Fibroblast of skin of scalp (primary cell): ENCODE measurements around the gene GLCE.
"Not testable (repeated sequence)": the region's sequence is repeated elsewhere in the genome, so short reads cannot be mapped to it uniquely, and the experiment has no call there.

Source experiments
- DNase-seq: peaks from one replicate; pipeline ENCODE4 v3.0.0-alpha.2; 2013

GLCE gene

DNA sequence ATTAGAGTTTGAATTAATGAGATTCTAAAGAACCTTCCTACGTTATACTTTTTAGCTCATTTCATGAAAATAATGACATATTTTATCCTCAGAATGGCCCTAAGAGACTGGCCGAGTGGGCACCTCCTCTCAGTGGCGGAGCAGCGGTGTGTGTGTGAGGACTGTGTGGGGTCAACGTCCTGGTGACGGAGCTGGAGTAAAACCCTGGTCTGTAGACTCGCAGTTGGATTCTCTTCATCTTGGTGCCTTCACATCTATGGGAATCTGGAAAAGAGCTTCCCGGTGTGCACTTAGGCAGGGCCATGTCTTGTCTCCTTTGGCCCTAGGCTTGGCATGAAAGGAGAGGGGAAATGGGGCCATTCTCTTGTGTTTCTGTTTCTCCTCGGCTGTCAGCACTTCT, 116.9 kb downstream of the GLCE start:
- no peak for DNase-seq

DNA sequence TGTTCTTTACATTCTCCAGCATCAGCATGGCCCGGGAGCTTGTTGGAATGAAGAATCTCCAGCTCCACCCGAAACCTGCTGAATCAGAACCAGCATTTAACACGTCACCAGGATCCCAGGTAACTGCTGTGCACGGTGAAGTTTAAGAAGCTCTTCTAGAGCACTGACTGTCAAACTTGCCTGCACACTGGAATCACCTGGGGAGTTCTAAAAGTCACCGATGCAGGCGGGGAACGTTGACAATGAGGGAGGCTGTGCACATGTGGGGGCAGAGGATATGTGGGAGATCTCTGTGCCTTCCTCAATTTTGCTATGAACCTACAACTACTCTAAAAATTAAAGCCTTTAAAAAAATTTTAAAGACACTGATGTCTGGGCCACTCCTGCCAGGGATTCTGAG, 119.2 kb downstream of the GLCE start:
- DNase-seq: no peak

DNA sequence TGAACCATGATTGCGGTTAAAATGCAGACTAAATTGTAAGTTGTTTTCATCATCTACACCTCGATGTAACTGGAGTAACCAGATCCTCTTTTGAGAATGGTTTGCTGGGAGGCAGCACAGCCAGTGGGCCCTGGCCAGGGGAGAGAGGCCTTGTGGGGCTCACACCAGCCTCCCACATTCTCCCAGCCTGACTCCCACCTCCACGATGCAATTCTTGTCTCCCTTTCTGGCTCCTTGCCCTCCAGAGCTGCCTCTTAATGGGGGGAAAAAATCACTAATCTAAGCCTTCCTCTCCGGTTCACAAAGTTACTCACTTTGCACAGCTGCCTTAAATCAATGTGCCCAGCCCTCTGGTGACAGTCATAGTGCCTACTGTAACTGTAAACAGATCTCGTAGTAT, 120.3 kb downstream of the GLCE start:
- DNase-seq: peak; percentile 23

DNA sequence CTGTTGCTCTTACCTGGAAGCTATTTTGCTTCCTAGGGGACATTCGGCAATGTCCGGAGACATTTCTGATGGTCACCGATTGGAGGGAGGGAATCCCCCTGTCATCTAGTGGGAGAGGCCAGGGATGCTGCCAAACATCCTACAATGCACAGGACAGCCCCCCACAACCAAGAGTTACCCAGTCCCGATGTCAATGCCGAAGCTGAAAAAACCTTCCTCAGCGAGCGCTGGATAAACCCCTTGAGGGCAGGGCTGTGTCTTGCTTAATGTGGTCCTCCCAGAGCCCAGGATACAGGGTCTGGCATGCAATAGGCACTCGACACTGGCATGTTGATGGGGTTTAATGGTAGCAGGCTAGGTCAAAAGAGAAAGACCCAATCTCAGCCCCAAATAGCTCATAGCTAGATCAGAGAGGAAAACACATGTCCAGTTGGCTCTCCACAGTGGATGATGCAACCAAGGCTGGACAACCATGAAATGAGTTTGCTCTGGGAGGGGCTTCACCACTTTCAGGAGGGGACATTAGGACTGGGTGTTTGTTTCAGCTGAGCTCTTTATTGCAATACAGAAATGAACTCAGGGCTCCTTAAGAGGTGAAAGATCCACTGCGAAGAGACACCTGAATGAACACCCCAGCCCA, 121.8 kb downstream of the GLCE start:
- no peak for DNase-seq

DNA sequence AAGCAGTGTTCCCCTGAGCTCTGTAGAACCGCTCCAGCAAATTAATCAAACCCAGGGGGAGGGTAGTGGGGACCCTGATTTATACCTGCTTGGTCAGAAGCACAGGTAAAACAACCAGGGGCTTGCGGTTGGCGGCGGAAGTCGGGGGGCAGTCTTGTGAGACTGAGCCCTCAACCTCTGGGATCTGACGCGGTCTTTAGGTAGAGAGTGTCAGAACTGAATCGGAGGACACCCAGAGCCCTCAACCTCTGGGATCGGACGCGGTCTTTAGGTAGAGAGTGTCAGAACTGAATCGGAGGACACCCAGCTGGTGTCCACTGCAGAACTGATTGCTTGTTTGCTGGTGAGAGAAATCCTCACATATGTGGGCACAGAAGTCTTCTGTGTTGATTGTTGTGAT, 125.4 kb downstream of the GLCE start:
- no peak for DNase-seq

DNA sequence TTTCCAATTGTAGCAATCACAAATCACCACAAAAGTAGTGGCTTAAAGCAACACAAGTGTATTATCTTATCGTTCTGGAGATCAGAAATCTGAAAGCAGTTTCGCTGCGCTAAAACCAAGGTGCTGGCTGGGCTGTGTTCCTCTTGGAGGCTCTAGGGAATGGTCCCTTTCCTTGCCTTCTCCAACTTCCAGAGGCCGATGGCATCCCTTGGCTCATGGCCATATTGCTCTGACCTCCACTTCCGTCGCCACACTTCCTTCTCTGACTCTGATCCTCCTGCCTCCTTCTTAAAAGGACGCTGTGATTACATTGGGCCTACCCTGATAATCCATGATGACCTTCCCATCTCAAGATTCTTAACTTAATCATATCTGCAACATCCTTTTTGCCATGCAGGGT, 127.6 kb downstream of the GLCE start:
- no peak for DNase-seq

DNA sequence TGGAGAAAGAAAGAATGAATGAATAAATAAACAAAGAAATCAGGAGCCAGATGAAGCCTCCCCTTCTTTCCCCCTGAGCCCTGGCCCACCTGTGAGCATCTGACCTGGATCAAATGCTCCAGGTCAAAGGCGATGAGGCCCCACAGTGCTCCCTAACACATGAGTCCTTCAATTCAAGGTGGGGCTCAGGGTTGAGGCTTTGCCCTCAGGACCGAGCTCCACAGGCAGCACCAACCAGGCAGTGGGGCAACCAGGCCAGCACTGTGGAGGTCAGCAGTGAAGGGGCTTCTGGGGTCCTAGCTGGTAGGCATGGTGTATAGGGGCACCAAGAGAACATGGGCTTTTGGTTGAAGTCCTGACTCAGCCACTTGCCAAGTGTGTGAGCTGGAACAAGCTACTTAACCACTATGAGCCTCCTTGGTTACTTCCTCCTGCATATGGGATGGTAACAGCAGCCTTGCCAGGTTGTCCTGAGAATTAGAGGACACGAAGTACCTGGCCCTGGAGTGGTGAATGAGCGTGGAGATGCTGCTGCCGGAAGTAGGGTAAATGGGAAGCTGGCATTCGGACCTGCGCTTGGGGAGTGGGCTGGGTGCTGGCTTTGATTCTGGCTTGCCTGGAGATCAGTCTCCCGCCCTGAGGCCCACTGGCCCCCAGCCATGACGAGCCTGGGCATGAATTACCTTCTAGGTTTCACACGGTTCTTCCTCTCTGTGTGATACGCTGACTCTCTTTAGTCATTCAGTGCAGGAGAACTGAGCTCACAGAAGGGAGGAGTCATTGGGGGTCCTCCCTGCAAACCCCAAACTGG, 128.3 kb downstream of the GLCE start:
- no peak for DNase-seq

DNA sequence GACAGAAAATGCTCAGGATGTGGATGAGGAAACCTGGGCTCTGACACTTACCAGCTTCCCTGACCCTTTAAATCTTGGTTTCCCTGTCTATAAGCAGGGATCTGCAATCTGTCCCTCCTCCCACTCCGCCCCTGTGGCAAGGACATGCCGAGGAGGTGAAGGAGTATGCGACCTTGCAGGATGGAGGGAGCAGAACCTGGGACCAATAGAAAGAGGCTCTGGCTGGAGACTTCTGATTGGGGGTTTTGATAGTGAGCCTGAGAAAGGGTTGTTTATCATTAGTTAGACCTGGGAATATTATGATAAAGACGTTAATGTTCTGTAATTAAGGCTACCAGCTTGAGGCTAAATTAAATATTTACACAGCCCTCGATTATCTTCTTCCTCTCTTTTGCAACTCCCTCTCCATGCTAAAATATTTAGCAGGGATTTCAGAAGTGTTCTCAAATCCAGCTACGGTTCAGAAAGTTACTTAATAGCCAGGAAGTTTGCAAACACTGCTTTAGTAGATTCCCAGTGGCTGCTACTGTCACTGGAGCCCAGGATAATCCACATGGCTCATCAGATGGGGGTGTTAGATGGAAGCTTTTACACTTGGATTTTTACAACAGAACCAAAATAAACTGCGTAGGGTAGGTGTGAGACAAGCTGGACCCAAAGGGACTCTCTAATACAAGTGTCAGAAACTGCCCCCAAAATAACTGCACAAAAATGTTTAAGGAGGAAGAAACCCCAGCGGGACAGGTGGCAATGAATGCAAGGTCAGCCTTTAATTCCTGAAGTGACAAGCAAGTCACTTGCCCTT, 129.1 kb downstream of the GLCE start:
- DNase-seq: no peak

DNA sequence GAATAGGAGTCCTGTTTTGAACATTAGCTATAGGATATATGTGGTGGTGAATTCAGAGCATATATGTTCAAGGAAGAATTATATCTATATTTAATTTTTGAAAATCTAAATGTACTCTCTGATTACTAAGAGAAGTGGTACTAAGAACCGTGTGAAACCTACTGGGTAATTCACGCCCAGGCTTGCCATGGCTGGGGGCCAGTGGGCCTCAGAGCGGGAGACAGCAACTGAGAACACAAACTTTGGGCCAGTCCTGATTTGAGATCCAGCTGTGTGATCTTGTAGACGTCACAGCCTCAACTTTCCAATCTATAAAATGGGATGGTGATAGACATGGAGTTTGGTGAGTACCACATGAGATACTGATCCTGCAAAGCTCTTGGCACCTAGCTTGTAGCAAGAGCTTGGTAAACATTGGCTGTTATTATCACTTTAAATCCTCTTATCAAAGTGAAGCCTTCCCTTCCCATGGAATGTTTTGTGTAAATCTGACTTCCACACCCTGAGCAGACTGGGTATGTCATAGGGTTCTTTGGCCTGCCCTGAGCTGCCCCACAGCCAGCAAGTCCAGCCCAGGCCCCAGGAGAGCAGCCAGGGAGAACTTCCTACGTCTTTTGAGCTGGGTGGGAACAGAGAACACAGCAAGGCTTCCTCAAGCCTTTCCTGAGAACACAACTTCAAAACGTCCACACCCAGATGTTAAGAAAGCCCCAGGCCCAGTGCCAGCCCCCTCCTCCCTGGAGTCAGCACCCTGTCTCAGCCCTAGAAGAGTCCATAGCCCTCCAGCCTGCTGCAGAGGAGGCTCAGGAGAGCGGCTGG, 130.1 kb downstream of the GLCE start:
- DNase-seq: no peak

DNA sequence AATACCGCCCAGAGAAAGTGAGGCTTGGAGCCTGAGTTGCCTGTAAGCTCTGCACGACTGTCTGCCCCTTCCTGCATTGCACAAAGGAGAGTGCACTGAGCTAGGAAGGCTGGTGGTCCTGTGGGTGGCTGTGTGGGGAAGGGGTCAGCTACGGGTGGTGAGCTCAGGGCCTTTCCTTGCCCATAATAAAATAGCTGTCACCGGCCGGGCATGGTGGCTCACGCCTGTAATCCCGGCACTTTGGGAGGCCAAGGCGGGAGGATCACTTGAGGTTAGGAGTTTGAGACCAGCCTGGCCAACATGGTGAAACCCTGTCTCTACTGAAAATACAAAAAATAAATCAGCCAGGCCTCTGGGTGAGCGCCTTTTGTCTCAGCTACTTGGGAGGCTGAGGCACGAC, 131.2 kb downstream of the GLCE start:
- not testable (repeated sequence) for DNase-seq

DNA sequence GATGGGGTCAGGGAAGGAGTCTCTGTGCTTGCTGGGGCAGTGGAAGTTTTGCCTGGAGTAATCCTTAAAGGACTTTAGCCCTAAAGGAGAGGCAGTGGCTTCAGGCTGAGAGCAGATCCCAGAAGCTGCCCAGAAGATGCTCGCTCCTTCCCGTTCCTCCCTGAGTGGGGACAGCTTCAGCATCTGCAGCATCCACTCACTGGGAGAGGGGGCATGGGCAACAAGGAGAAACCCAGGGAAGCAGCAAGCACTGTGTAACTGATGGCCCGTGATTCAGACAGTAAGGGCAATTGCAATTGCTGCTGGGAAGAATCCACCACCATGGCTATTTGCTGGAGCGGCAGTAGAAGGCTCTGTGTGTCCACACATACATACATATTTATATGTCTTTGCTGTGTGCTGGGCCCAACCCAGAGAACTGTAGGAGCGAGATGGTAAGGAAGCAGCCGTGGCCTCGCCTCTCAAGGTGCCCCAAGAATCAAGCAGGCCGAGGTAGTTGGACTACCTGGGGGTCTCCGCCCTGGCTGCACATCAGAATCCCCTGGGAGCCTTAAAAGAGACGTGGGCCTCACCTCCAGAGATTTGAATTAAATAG, 132.5 kb downstream of the GLCE start:
- DNase-seq: no peak

DNA sequence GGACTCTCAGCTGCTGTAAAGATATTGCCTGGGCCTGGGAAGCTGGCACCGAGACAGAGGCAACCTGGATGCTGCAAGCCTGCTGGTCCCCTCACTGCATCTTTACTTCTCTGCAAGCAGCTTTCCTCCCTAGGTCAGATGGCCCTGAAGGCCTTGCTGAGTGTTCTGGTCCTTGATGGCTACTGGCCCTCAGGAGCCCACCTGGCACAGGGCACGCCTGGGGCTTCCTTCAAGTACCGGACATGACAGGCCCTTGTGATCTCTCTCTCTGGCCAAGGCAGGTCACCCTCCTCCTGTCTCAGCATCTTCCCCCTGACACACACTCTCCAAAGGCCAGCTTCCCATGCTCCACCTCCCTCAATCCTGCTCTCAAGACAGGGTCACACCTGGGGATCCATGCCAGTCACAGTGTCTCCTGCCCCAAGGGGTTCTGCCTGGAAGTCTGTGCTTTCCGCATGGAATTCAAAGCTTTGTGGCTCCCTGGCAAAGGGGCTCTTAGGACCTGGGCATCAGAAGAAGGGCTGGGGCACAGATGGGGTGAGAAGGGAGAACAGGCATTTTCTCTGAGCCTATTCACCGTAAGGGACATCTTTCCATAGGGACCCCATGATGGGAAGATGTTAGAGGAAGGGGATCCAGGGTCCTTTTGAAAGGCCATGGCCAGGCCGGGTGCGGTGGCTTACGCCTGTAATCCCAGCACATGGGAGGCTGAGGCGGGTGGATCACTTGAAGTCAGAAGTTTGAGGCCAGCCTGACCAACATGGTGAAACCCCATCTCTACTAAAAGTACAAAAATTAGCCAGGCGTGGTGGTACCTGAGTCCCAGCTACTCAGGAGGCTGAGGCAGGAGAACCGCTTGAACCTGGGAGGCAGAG, 133.5 kb downstream of the GLCE start:
- no peak for DNase-seq

DNA sequence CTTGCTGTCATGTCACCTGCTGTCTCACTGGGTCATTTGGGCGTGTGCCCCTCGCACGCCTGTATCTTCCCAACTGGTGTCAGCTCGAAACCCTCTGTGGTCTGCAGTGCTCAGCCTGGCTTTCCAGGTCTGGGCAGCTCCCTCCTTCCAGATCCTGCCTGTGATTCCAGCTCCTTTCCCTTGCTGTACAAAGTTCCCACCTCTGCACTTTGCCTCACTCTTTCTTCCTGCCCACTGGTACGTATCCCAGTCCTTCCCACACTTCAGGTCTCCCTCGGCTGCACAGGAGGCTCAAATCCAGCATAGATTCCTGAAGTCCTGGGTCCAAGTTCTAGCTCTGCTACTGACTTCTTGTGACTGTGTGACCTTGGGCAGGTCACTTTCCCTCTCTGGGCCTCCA, 136.2 kb downstream of the GLCE start:
- no peak for DNase-seq

DNA sequence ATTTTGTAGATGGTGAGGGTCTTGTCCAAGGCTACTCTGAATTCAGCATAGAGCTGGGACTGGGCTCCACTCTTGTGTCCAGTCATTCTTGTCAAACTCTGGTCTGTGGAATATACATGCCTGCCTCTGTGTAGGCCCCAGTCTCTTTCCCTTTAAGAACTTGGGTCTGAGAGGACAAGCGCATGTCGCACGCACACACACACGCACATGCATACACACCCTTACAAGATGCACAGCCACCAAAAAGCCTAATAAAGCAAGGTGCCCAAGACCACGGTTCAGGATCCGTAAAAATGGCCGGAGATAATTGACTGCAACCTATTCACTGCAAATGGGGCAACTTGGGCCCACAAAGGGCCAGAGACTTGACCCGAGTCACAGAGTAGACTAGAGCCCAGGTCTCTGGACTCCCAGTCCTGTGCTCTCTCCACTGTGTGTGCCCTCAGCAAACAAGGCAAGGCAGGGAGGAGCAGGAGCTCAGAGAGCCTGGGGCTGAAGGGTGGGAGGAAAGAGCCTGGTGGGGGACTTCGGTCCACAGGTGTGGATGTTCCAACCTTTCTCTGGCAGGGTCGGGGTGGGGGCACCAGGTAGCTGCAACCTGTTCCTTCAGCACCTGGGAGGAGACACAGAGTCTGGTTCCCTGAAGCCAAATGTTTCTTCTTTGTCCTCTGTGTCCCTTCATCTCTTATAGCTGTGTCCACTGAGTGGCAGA, 137.4 kb downstream of the GLCE start:
- DNase-seq: no peak

DNA sequence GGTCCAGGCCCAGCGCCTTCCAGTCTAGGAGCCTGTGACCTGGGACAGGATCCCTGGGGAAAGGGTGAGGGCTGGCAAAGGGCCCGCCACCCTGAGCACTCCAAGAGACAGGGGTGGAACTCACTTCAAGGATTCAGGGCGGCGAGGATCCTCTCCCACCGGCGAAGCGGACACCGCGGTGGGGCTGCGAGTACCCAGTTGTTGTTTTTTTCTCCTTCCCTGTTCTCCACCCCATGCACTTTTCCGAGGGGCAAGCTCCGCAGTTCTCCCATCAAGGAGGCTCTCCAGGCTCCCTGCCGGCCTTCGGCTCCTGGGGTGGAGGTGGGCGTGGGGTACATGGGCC, 137.9 kb downstream of the GLCE start:
- no peak for DNase-seq

DNA sequence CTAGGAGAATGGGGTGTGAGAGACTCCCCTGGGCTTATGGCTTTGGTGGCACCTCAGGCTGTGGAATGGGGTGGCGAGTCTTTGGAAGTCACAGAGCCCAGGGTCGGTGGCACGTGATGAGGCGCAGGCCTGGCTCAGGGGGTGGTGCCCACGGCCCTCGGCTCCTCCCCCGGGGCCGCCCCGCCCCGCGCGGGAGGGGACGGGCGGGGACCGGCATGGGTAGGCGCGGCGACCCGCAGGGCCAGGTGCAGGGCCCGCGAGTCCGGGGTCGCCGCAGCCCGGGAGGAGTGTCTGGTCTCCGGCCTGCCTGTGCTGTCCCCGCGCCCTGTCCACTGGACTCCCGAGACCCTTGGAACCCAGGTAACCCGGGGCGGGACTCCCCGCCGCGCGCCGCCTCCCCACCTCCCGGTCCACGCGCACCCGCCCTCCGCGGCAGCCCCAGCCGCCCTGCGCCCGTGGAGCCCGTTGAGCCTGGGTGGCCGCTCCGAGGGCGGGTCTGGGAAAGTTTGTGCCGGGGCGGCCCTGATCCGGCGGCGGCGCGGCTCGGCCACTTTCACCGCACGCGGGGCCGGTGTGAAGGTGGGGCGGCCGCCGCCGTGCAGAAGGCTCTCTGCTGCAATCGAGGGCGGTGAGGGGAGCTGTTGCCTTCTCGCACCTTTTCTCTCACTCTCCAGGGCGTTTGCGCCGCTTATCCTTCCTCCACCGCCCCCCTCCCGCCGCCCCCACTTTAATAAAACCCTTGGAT, 138.4 kb downstream of the GLCE start, which contains the start of gene PAQR5:
Gene PAQR5 (plus strand): TSS at position 216 of the 745 bp plus-strand sequence. CDS start 61,169 bp downstream, outside the sequence.
- DNase-seq: peak; percentile 29

DNA sequence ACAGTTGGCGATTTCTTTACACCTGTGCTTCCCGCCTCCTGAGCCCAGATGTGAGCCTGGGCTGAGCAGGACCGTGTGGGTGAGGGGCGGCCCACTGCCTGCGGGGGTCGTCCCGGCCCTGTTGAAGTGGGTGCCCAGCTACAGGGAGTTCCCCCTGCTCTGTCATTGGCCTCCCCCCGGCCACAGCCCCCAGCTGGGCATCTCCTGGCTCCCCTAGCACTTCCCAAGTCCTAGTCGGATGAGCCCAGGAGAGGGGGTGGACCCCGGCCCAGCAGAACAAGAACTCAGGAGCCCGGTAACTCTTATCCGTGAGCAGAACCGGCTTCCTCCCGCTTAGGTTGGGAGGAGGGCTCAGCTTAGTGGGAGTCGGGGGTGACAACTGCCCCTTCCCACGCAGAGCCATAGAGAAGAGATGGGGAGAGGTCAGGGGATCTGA, 139.0 kb downstream of the GLCE start:
- no peak for DNase-seq

DNA sequence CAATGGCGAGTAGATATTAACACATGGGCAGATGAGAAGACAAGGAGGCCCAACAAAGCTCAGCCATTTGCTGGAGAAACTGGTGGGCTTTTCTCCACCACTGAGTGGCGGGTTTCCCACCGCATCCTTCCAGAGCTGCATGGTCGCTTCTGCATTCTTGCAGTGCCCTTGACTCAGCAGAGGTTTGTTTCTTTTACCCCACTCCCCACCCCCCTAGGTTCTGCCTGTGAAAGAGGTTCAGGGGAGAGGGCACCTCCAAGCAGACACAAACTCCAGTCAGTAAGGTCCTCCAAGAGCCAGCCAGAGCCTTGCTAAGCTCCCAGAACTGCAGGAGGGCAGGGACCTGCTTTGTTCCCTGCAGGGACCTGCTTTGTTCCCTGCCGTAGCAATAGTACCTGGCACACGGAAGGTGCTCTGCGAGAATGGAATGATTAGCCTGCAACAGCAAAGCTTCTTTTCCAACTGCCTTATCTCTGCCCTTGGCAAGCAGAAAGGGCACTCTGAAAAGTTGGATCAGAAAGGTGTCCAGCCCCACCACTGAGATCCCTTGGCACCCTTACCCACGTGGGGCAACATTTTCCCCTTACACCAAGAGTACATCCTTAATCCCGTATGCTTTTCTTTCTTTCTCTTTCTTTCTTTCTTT, 139.6 kb downstream of the GLCE start:
- DNase-seq: no peak

DNA sequence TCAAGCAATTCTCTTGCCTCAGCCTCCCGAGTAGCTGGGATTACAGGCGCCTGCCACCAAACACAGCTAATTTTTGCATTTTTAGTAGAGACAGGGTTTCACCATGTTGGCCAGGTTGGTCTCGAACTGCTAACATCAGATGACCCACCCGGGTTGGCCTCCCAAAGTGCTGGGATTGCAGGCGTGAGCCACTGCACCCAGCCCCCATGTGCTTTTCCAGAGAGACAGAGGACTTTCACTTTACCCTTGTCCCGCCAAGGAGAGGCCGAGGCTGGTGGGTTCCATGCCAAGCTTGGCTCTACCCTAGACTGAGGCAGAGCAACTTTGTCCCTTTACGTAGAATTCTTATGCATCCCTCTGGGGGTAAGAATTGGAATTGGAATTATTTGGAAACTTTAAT, 140.7 kb downstream of the GLCE start:
- not testable (repeated sequence) for DNase-seq
